Lower lobe of right lung (tissue), 2 donors: ENCODE measurements around the gene GPN3. TPM values are rescaled to one million over a fixed set of nuclear protein-coding genes. Genes with fewer than 3 reads are reported as not detected.
"Not testable (repeated sequence)": the region's sequence is repeated elsewhere in the genome, so short reads cannot be mapped to it uniquely, and the experiment has no call there.

Experiments used
- ATAC-seq, 2 donors: fragments of 200-7000 bp; cut with Tn5 transposase; one replicate each; pipeline ENCODE4 v1.9.1; 2020 to 2022; ENCODE audit warnings: mild to moderate bottlenecking in 2 of 2, moderate library complexity in 2 of 2
- DNase-seq: peaks from one replicate; pipeline ENCODE4 v3.0.0-alpha.2; 2020
- H3K27ac ChIP-seq: fragments of 200-600 bp; one replicate; pipeline ENCODE4 v1.8.0; 2022
- H3K27me3 ChIP-seq: fragments of 200-600 bp; one replicate; pipeline ENCODE4 v1.8.0; 2022; ENCODE audit warnings: low read depth
- H3K36me3 ChIP-seq: fragments of 200-600 bp; one replicate; pipeline ENCODE4 v1.8.0; 2022; ENCODE audit warnings: mild to moderate bottlenecking
- H3K4me1 ChIP-seq: fragments of 200-600 bp; one replicate; pipeline ENCODE4 v1.8.0; 2022
- H3K4me3 ChIP-seq: fragments of 200-600 bp; one replicate; pipeline ENCODE4 v1.8.0; 2022; ENCODE audit warnings: mild to moderate bottlenecking
- H3K9me3 ChIP-seq: fragments of 200-600 bp; one replicate; pipeline ENCODE4 v1.8.0; 2022
- CTCF ChIP-seq: fragments of 200-600 bp; IDR thresholded peaks from one replicate; pipeline ENCODE4 v1.8.0; 2022; ENCODE audit warnings: antibody characterized with exemption, mild to moderate bottlenecking
- intact Hi-C: fragments of 100-400 bp; cut with DNase I; formaldehyde crosslinking; loops from one replicate; pipeline ENCODE4 v1.11.0; 2022
- total RNA-seq: library from RNA; stranded (reverse); fragmentation: NEBNext Ultra II Directional; extraction: Animal tissue kit (Norgen Biotek cat#: 25700); gene quantifications from one replicate; pipeline ENCODE4 v1.2.1, GENCODE V29; 2021
- donor health status: DM: no; HTN: yes; CAD: no; lungs with severe emphysema.

Gene GPN3
- total RNA-seq, 1 donor from 2014 or later: 18.9 TPM

DNA sequence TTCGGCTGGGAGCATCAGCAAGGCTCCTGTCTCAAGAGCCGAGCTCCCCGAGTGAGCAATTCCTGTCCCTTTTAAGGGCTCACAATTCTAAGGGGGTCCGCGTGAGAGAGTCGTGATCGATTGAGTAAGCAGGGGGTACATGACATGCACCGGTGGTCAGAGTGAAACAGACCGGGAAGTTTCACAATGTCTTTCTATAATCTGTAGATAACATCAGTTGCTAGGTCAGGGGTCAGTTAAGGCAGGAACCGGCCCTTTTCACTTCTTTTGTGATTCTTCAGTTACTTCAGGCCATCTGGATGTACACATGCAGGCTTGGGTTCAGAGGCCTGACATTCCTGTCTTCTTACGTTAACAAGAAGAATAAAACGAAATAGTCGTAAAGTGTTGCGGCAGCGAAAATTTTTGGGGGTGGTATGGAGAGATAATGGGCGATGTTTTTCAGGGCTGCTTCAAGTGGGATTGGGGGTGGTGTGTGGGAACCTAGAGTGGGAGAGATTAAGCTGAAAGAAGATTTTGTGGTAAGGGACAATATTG, 62.9 kb downstream of the GPN3 start:
- intact Hi-C loops, H3K27me3 ChIP-seq, ATAC-seq, DNase-seq, H3K9me3 ChIP-seq, H3K4me3 ChIP-seq, H3K27ac ChIP-seq: not testable (repeated sequence)
- Histone ChIP-seq H3K36me3 (peaks cover 12% of the 10 kb centered on the region), H3K4me1 (peaks cover 17% of the 10 kb centered on the region)

DNA sequence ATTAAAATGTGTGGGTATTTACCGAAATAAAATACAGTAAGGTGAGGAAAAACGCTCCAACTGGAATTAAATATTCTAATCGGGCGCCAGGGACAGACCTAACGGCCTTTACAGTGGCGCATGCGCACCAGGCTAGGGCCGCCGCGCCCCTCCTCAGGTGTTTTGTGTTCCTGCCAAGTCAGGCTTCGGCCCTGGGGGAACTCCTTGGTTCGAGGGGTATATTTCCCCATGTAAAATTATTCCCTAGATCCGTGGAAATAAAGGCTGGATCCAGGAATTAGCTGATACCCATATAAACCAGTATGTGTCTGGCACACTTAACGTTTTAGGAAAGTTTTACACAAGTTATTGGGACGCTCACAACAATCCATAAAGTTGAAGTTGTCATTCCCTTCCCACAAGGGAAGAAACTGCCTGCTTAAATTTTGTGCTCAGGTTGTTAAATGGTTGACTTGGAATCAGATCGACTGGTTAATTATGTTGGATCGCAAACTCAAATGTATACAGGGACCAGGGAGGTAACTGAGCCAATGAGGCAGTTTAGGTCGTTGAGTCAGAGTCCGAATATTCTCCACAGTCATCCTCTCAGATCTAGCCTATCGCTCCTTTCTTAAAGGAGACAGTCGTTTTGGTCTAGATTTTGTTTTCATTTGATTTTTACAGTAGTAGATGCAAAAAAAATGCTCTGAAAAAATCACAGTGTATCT, 63.9 kb downstream of the GPN3 start:
- Histone ChIP-seq H3K27me3 (no peaks in the 10 kb centered on the region), H3K9me3 (no peaks in the 10 kb centered on the region), H3K36me3 (peaks cover 17% of the 10 kb centered on the region), H3K27ac (peak overlapping the region; percentile 95), H3K4me3 (peak overlapping the region; percentile 100), H3K4me1 (peaks cover 17% of the 10 kb centered on the region)
- TF ChIP-seq CTCF: no peak
- DNase-seq: peak; percentile 86
- ATAC-seq: peak; percentile 90 to 93
- intact Hi-C loops: no loop called here

DNA sequence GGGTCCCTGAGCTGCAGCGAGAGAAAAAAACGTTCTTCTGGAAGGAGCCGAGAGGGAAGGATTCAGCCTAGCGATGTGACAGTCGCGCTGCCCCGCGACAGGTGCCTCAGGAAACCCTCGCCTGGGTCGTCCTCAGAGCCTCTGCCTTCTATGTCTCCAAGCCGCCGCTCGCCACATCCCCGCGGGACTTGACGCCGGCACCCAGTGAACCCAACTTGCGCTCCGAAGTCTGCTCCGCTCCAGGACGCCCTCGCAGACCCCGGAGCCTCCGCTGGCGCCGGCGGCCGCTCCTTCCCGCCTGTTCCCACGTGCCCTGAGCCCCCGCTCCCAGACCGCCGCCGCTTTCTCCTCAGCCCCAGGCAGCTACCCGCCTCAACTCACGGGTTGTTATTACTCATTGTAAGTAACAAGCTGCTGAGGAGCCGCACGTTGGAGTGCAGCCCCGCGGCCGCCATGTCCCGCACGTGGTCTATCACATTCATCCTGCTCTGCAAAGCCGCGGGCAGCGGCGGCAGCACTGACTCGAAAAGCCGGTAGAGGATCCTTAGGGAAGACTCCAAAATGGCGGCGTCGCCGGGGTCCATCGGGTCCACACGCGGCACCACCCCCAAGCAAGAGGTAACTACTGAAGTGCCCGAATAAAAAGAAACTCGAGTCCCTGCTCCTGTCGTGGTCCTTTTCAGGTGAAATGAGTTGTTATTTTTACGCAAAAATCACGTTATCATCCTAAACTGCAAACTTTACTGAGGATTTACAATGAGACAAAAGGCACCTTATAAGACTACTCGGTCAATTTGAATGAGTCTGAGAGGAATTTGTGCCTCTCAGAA, 64.7 kb downstream of the GPN3 start, which contains the start of gene ANAPC7:
Gene ANAPC7 (minus strand): TSS at position 563 of the 830 bp plus-strand sequence. CDS start 81 bp downstream, at position 482.
- H3K27ac ChIP-seq: peak within 1 kb of the TSS; percentile 95
- TF ChIP-seq CTCF: no peak
- peaks cover 19% of the 10 kb centered on the region for H3K36me3 ChIP-seq
- intact Hi-C loops: no loop called here
- H3K27me3 ChIP-seq: no peaks in the 10 kb centered on the region
- peak within 1 kb of the TSS; percentile 100 for H3K4me3 ChIP-seq
- DNase-seq (peak; percentile 95), ATAC-seq (peak; percentile 98 to 99)
- peaks cover 17% of the 10 kb centered on the region for H3K4me1 ChIP-seq
- no peaks in the 10 kb centered on the region for H3K9me3 ChIP-seq

Other genes with a start within 250 kb of the GPN3 start
- 156 TPM for gene ATP2A2, start 187.0 kb downstream of the GPN3 start, total RNA-seq
- 48.1 TPM for gene ANAPC7, start 64.5 kb downstream of the GPN3 start, total RNA-seq
- gene ARPC3, start 17.9 kb downstream of the GPN3 start, total RNA-seq: 276 TPM
- 3.0 TPM for gene FAM216A, start 588 bp upstream of the GPN3 start, total RNA-seq
- 102 TPM for gene VPS29, start 33.9 kb upstream of the GPN3 start, total RNA-seq
- 1.1 TPM for gene RAD9B, start 34.1 kb upstream of the GPN3 start, total RNA-seq
- gene PPTC7, start 115.1 kb upstream of the GPN3 start, total RNA-seq: 23.6 TPM
- 40.1 TPM for gene TCTN1, start 145.9 kb upstream of the GPN3 start, total RNA-seq
- 29.2 TPM for gene HVCN1, start 220.9 kb upstream of the GPN3 start, total RNA-seq